HepG2 (cell line): Measurements from ENCODE around the gene ETF1. TPM values are rescaled to one million over a fixed set of nuclear protein-coding genes. Genes with fewer than 3 reads are reported as not detected.

Experiments used
- ARHGAP35 ChIP-seq: sonication (generic); formaldehyde crosslinking; IDR thresholded peaks from 2 replicates; pipeline ENCODE4 v1.9.0; 2022; ENCODE audit warnings: mild to moderate bottlenecking, inconsistent platforms, moderate library complexity, missing genetic modification reagents, borderline replicate concordance
- GMEB1 ChIP-seq: sonication (generic); formaldehyde crosslinking; IDR thresholded peaks from 2 replicates; pipeline ENCODE4 v1.5.1; 2020; ENCODE audit warnings: missing genetic modification reagents, mild to moderate bottlenecking, borderline replicate concordance
- HCFC1 ChIP-seq: fragments of 150-350 bp; IDR thresholded peaks from 2 replicates; pipeline ENCODE4 v1.6.1; 2014; ENCODE audit warnings: low read depth, low read length
- HNRNPH1 ChIP-seq: fragments of 200-400 bp; formaldehyde crosslinking; optimal IDR thresholded peaks from 2 replicates; pipeline ENCODE3; 2017; ENCODE audit warnings: mild to moderate bottlenecking, low read depth, low read length
- IKZF4 ChIP-seq: sonication (generic); formaldehyde crosslinking; IDR thresholded peaks from 2 replicates; pipeline ENCODE4 v1.5.1; 2020; ENCODE audit warnings: borderline replicate concordance, mild to moderate bottlenecking, low read depth, missing genetic modification reagents; ENCODE audit errors: not compliant biosample characterization
- U2AF2 ChIP-seq: fragments of 200-400 bp; formaldehyde crosslinking; IDR thresholded peaks from 2 replicates; pipeline ENCODE4 v1.6.1; 2017; ENCODE audit warnings: low read depth, mild to moderate bottlenecking, low read length
- ZNF576 ChIP-seq: sonication (generic); formaldehyde crosslinking; IDR thresholded peaks from 2 replicates; pipeline ENCODE4 v1.4.0; 2020; ENCODE audit warnings: mild to moderate bottlenecking, missing genetic modification reagents
- ZNF598 ChIP-seq: sonication (generic); formaldehyde crosslinking; IDR thresholded peaks from 2 replicates; pipeline ENCODE4 v1.5.1; 2020; ENCODE audit warnings: mild to moderate bottlenecking, missing genetic modification reagents, borderline replicate concordance
- ZNF710 ChIP-seq: sonication (generic); formaldehyde crosslinking; IDR thresholded peaks from 2 replicates; pipeline ENCODE4 v1.5.0; 2020; ENCODE audit warnings: mild to moderate bottlenecking, missing genetic modification reagents, borderline replicate concordance
- ZSCAN31 ChIP-seq: sonication (generic); formaldehyde crosslinking; IDR thresholded peaks from 2 replicates; pipeline ENCODE4 v1.5.0; 2020; ENCODE audit warnings: low read depth, mild to moderate bottlenecking, missing genetic modification reagents
- polyA plus RNA-seq, 8 experiments: library from polyadenylated mRNA; depleted of rRNA in 3 of 8; stranded (reverse) in 7 of 8; unstranded in 1 of 8; fragments of >200 nt; fragmentation: Illumina TruSeq in 4 of 8; extraction: Trizol in 4 of 8; gene quantifications; 2 replicates each; pipeline versions ENCODE4 v1.2.1 to v1.2.3, GENCODE V29; 2011 to 2016; ENCODE audit warnings: low read depth in 4 of 8, missing spikeins in 1 of 8, mixed read lengths in 1 of 8; ENCODE audit not compliant: insufficient read depth in 1 of 8
- total RNA-seq, 5 experiments: library from RNA; depleted of rRNA; stranded (reverse); fragments of >200 nt; fragmentation: Illumina TruSeq; extraction: Trizol; gene quantifications; 2 replicates each; pipeline ENCODE4 v1.2.3, GENCODE V29; 2016; ENCODE audit warnings: low read depth in 1 of 5
- TF ChIP-seq, protein P1 (sequence below): sonication (generic); formaldehyde crosslinking; IDR thresholded peaks from 2 replicates; pipeline ENCODE4 v1.4.0; 2020; ENCODE audit warnings: mild to moderate bottlenecking, missing genetic modification reagents
- TF ChIP-seq, protein P2 (sequence below): sonication (generic); formaldehyde crosslinking; conservative IDR thresholded peaks from 2 replicates; pipeline ENCODE4 v1.4.0; 2020; ENCODE audit warnings: missing genetic modification reagents

ETF1 gene
- total and polyA plus RNA-seq, 2 of the 13 experiments (the other 11 are each of a cell fraction or from before 2014, with no cell fraction given) = 52.1 to 184 TPM

GRCh38 chr5:138464008-138464387 lies 79.0 kb downstream of the ETF1 start (continued):
- TF ChIP-seq ZNF710 (CRISPR knock-in tag) = no peak; the same call in 1 of the 2 replicates
- no peak for TF ChIP-seq ZNF598 (CRISPR knock-in tag)
- no peak for TF ChIP-seq ZNF576 (CRISPR knock-in tag)
- no peak for TF ChIP-seq ARHGAP35 (CRISPR knock-in tag)
- TF ChIP-seq, protein P1, sequence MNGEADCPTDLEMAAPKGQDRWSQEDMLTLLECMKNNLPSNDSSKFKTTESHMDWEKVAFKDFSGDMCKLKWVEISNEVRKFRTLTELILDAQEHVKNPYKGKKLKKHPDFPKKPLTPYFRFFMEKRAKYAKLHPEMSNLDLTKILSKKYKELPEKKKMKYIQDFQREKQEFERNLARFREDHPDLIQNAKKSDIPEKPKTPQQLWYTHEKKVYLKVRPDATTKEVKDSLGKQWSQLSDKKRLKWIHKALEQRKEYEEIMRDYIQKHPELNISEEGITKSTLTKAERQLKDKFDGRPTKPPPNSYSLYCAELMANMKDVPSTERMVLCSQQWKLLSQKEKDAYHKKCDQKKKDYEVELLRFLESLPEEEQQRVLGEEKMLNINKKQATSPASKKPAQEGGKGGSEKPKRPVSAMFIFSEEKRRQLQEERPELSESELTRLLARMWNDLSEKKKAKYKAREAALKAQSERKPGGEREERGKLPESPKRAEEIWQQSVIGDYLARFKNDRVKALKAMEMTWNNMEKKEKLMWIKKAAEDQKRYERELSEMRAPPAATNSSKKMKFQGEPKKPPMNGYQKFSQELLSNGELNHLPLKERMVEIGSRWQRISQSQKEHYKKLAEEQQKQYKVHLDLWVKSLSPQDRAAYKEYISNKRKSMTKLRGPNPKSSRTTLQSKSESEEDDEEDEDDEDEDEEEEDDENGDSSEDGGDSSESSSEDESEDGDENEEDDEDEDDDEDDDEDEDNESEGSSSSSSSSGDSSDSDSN (CRISPR knock-in tag) = peak; percentile 86
- no peak for TF ChIP-seq U2AF2
- TF ChIP-seq IKZF4 (CRISPR knock-in tag) = no peak
- TF ChIP-seq, protein P2, sequence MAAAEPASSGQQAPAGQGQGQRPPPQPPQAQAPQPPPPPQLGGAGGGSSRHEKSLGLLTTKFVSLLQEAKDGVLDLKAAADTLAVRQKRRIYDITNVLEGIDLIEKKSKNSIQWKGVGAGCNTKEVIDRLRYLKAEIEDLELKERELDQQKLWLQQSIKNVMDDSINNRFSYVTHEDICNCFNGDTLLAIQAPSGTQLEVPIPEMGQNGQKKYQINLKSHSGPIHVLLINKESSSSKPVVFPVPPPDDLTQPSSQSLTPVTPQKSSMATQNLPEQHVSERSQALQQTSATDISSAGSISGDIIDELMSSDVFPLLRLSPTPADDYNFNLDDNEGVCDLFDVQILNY = peak; percentile 61; the same call in 1 of the 2 replicates
- TF ChIP-seq HNRNPH1 = no peak
- no peak for TF ChIP-seq HCFC1
- peak; percentile 47 for TF ChIP-seq GMEB1 (CRISPR knock-in tag)
- TF ChIP-seq ZSCAN31 (CRISPR knock-in tag) = peak; percentile 79; the same call in 1 of the 2 replicates
- TF ChIP-seq, all 625 proteins: peak for 200
